GM12874 (cell line): ENCODE data around the gene ABHD17C.

Experiments used
- CTCF ChIP-seq: IDR thresholded peaks from 2 replicates; pipeline ENCODE4 v1.5.1; 2011; ENCODE audit warnings: low read depth, mild to moderate bottlenecking, control low read depth, low read length, moderate library complexity; ENCODE audit not compliant: insufficient read depth

ABHD17C gene

GRCh38 chr15:80695099-80695910 is at the start of gene ABHD17C:
Gene ABHD17C, plus strand, starts transcription at chr15:80695310. Its CDS starts 120 bp downstream, at chr15:80695430.
- TF ChIP-seq CTCF = no peak

GRCh38 chr15:80645494-80646065 is 49.5 kb upstream of the ABHD17C start:
- TF ChIP-seq CTCF = no peak

- no peak for TF ChIP-seq CTCF
Observed at GRCh38 chr15:80654299-80654698, 40.8 kb upstream of the ABHD17C start.

- TF ChIP-seq CTCF = no peak
Observed at GRCh38 chr15:80659375-80659774, 35.7 kb upstream of the ABHD17C start.

GRCh38 chr15:80660119-80660518 is 35.0 kb upstream of the ABHD17C start:
- TF ChIP-seq CTCF = no peak

- no peak for TF ChIP-seq CTCF
Observed at GRCh38 chr15:80662129-80662528, 33.0 kb upstream of the ABHD17C start.

- TF ChIP-seq CTCF = no peak
Observed at GRCh38 chr15:80662757-80663553, 32.2 kb upstream of the ABHD17C start.
